Kidney (tissue), 14 donors: ENCODE data around the gene KIF26B. TPM values are rescaled to one million over a fixed set of nuclear protein-coding genes. Genes with fewer than 3 reads are reported as not detected.

Experiments used
- DNase-seq, 5 donors: peaks; one replicate each; pipeline ENCODE4 v3.0.0-alpha.2; 2013 to 2020
- FAIRE-seq: peaks from 2 replicates; lab custom pipeline; 2012; peaks lifted over from hg19 to GRCh38; lab: Jason Lieb, UNC
- H3K27ac ChIP-seq, 2 donors: one replicate each; pipeline ENCODE4 v1.7.0; 2013; ENCODE audit warnings: low read depth in 2 of 2, low read length in 2 of 2, inconsistent platforms in 1 of 2
- H3K27me3 ChIP-seq: one replicate; pipeline ENCODE4 v1.7.1; 2013; ENCODE audit warnings: low read length, inconsistent platforms; ENCODE audit not compliant: control insufficient read depth, insufficient read depth
- H3K36me3 ChIP-seq, 3 donors: one replicate each; pipeline versions ENCODE4 v1.7.0 to v1.7.1; 2013; ENCODE audit warnings: low read length in 3 of 3, control low read depth in 1 of 3, inconsistent platforms in 1 of 3; ENCODE audit not compliant: insufficient read depth in 3 of 3, control insufficient read depth in 2 of 3
- H3K4me1 ChIP-seq, 3 donors: one replicate each; pipeline versions ENCODE4 v1.7.0 to v1.7.1; 2013; ENCODE audit warnings: low read length in 3 of 3, inconsistent platforms in 1 of 3, low read depth in 1 of 3; ENCODE audit not compliant: control insufficient read depth in 2 of 3, insufficient read depth in 2 of 3
- H3K4me3 ChIP-seq, 3 donors: one replicate each; pipeline versions ENCODE4 v1.7.0 to v1.8.1; 2013; ENCODE audit warnings: low read length in 3 of 3, control low read depth in 1 of 3, inconsistent platforms in 1 of 3
- H3K9ac ChIP-seq, 3 donors: one replicate each; pipeline versions ENCODE4 v1.7.0 to v1.7.1; 2013; ENCODE audit warnings: low read length in 3 of 3, control low read depth in 1 of 3, inconsistent platforms in 1 of 3
- H3K9me3 ChIP-seq, 3 donors: one replicate each; pipeline versions ENCODE4 v1.7.0 to v1.7.1; 2013; ENCODE audit warnings: low read length in 3 of 3, control low read depth in 1 of 3, inconsistent platforms in 1 of 3; ENCODE audit not compliant: control insufficient read depth in 2 of 3, insufficient read depth in 1 of 3
- CTCF ChIP-seq: IDR thresholded peaks from 3 replicates; pipeline ENCODE4 v1.5.1; 2012; ENCODE audit warnings: mild to moderate bottlenecking, moderate library complexity, borderline replicate concordance; ENCODE audit not compliant: insufficient read depth; ENCODE audit errors: extremely low read depth
- intact Hi-C: fragments of 100-400 bp; cut with DNase I; formaldehyde crosslinking; loops from one replicate; pipeline ENCODE4 v1.11.1; 2022
- polyA plus RNA-seq: library from polyadenylated mRNA; stranded (reverse); fragments of 350-450 nt; fragmentation: Illumina TruSeq; extraction: RNeasy Lipid Tissue Mini Kit (QIAGEN cat#74804); gene quantifications from one replicate; pipeline ENCODE4 v1.2.3, GENCODE V29; 2014; ENCODE audit warnings: low read depth, low replicate concordance; ENCODE audit not compliant: insufficient read depth
- total RNA-seq: library from RNA; stranded (reverse); fragmentation: NEBNext Ultra II Directional; extraction: Animal tissue kit (Norgen Biotek cat#: 25700); gene quantifications from one replicate; pipeline ENCODE4 v1.2.1, GENCODE V29; 2021
- donor health status: control.
- donor health status: control.
- donor health status: control.
- donor health status: control.
- donor health status: control.
- donor health status: DM: yes; HTN: yes; CAD: no.
- donor health status: Normal renal cell carcinoma (clear cell type).

KIF26B gene
- total and polyA plus RNA-seq, 2 donors from 2014 or later: 0.52 to 10.7 TPM

- Histone ChIP-seq H3K9me3 (no peaks in the 10 kb centered on the region), H3K27ac (no peak overlapping the region), H3K27me3 (no peaks in the 10 kb centered on the region), H3K36me3 (no peaks in the 10 kb centered on the region), H3K4me1 (peaks cover 0 to under 1% (median 0%) of the 10 kb centered on the region in 3 donors), H3K4me3 (no peak overlapping the region), H3K9ac (no peak overlapping the region)
- TF ChIP-seq CTCF: no peak
- no peak for FAIRE-seq
- intact Hi-C loops: no loop called here
- no peak for DNase-seq
Measured at GRCh38 chr1:245306628-245307410, 152.0 kb downstream of the KIF26B start.

DNA sequence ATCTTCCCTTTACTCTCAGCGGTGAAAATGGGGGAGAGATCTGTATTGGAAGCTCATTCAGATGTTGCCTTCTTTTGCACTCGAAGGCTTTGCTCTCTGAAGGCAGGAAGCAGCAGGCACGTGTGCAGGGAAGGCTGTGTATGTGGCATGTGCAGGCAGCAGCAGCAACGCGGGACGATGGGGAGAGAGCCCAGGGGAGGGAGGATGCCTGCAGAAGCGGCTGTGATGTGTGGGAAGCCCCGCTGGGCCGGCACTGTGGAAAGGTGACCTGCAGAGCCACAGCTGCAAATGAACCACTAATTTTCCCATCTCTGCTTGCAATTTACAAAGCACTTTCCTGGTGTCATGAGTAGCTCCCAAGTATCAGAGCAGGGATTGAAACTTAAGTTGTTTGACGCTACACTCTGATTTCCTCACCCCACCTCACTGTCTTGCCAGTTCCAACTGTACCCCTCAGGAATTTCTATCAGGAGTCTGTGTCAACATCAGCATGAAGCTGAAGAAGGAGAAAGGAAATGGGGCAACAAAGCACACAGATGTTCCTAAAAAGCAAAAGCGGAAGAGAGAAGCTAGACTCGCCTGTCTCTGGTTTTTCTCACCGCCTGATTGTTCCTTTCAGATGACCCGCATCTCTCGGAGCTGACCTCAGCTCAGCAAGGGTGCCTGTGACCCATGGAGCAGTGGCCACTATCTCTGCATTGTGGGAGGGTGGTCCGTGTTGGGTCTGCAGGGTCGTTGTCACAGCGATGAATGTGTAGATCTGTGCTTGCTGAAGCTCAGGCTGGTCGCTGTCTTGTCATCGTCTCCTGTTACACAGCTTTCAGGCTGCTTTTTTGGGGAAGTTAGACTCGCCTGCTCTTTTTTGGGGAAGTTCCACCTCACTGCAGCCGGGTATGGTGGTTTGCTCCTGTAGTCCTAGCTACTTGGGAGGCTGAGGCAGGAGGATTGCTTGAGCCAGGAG is 156.1 kb downstream of the KIF26B start:
- no peak for TF ChIP-seq CTCF
- no peak overlapping the region for H3K4me3 ChIP-seq
- no peak overlapping the region for H3K9ac ChIP-seq

GRCh38 chr1:245311887-245312536 is 157.2 kb downstream of the KIF26B start:
- no peaks in the 10 kb centered on the region for H3K27me3 ChIP-seq
- DNase-seq (peak in 1 of 5 donors; percentile 22), FAIRE-seq (no peak)
- no peak overlapping the region for H3K9ac ChIP-seq
- no peaks in the 10 kb centered on the region for H3K36me3 ChIP-seq
- no peak overlapping the region for H3K27ac ChIP-seq
- intact Hi-C loops: no loop called here
- no peaks in the 10 kb centered on the region for H3K9me3 ChIP-seq
- no peak for TF ChIP-seq CTCF
- H3K4me1 ChIP-seq: no peaks in the 10 kb centered on the region
- H3K4me3 ChIP-seq: no peak overlapping the region

More for the DNA sequence above, 156.1 kb downstream of the KIF26B start:
- no peaks in the 10 kb centered on the region for H3K4me1 ChIP-seq
- no peaks in the 10 kb centered on the region for H3K36me3 ChIP-seq
- no peaks in the 10 kb centered on the region for H3K9me3 ChIP-seq
- intact Hi-C loops: no loop called here
- no peaks in the 10 kb centered on the region for H3K27me3 ChIP-seq
- DNase-seq: peak in 1 of 5 donors; percentile 54
- H3K27ac ChIP-seq: no peak overlapping the region
- no peak for FAIRE-seq
